ENCODE data around the gene RPL34.

The RPL34 gene

GRCh38 chr4:108674356-108674977 is 54.1 kb downstream of the RPL34 start:
- H3K27ac Mint-ChIP-seq, result no peak overlapping the region
- TF ChIP-seq, protein P1, sequence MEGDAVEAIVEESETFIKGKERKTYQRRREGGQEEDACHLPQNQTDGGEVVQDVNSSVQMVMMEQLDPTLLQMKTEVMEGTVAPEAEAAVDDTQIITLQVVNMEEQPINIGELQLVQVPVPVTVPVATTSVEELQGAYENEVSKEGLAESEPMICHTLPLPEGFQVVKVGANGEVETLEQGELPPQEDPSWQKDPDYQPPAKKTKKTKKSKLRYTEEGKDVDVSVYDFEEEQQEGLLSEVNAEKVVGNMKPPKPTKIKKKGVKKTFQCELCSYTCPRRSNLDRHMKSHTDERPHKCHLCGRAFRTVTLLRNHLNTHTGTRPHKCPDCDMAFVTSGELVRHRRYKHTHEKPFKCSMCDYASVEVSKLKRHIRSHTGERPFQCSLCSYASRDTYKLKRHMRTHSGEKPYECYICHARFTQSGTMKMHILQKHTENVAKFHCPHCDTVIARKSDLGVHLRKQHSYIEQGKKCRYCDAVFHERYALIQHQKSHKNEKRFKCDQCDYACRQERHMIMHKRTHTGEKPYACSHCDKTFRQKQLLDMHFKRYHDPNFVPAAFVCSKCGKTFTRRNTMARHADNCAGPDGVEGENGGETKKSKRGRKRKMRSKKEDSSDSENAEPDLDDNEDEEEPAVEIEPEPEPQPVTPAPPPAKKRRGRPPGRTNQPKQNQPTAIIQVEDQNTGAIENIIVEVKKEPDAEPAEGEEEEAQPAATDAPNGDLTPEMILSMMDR (IDR thresholded peaks at IDR 0.05; ENCODE audit: unreplicated experiment in 3 of 3), result no peak
- peaks cover 25% of the 10 kb centered on the region for H3K36me3 Mint-ChIP-seq (ENCODE audit: low read depth)
- H3K9me3 Mint-ChIP-seq, result no peaks in the 10 kb centered on the region
- no peaks in the 10 kb centered on the region for H3K27me3 Mint-ChIP-seq (ENCODE audit: low read depth)
- no peaks in the 10 kb centered on the region for H3K4me1 Mint-ChIP-seq
- no peak overlapping the region for H3K4me3 Mint-ChIP-seq

All from nephron (organoid).